Coronary artery (tissue), 2 donors: ENCODE results near the gene SLC41A3.
A peak's percentile ranks its signal among the peaks of the same experiment; 100 is the strongest.

ENCODE experiments used
- DNase-seq: peaks from one replicate; pipeline ENCODE4 v3.0.0-alpha.2; 2017; ENCODE audit warnings: low spot score
- H3K27ac ChIP-seq, 2 donors: fragments of 200-600 bp; sonication (generic); one replicate each; pipeline ENCODE4 v1.5.1; 2016 to 2019
- H3K4me3 ChIP-seq: fragments of 200-600 bp; sonication (generic); 2 replicates; pipeline ENCODE4 v1.5.1; 2016; ENCODE audit warnings: mild to moderate bottlenecking, moderate library complexity
- TF ChIP-seq, protein P1 (sequence below): fragments of 200-600 bp; sonication (generic); IDR thresholded peaks from one replicate; pipeline ENCODE4 v1.5.1; 2019; ENCODE audit warnings: antibody characterized with exemption

Gene SLC41A3

GRCh38 chr3:126109880-126110235 lies 25.9 kb upstream of the SLC41A3 start:
- DNase-seq = peak; percentile 63
- Histone ChIP-seq H3K27ac (no peak overlapping the region), H3K4me3 (no peak overlapping the region)
- TF ChIP-seq, protein P1, sequence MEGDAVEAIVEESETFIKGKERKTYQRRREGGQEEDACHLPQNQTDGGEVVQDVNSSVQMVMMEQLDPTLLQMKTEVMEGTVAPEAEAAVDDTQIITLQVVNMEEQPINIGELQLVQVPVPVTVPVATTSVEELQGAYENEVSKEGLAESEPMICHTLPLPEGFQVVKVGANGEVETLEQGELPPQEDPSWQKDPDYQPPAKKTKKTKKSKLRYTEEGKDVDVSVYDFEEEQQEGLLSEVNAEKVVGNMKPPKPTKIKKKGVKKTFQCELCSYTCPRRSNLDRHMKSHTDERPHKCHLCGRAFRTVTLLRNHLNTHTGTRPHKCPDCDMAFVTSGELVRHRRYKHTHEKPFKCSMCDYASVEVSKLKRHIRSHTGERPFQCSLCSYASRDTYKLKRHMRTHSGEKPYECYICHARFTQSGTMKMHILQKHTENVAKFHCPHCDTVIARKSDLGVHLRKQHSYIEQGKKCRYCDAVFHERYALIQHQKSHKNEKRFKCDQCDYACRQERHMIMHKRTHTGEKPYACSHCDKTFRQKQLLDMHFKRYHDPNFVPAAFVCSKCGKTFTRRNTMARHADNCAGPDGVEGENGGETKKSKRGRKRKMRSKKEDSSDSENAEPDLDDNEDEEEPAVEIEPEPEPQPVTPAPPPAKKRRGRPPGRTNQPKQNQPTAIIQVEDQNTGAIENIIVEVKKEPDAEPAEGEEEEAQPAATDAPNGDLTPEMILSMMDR = no peak

DNA sequence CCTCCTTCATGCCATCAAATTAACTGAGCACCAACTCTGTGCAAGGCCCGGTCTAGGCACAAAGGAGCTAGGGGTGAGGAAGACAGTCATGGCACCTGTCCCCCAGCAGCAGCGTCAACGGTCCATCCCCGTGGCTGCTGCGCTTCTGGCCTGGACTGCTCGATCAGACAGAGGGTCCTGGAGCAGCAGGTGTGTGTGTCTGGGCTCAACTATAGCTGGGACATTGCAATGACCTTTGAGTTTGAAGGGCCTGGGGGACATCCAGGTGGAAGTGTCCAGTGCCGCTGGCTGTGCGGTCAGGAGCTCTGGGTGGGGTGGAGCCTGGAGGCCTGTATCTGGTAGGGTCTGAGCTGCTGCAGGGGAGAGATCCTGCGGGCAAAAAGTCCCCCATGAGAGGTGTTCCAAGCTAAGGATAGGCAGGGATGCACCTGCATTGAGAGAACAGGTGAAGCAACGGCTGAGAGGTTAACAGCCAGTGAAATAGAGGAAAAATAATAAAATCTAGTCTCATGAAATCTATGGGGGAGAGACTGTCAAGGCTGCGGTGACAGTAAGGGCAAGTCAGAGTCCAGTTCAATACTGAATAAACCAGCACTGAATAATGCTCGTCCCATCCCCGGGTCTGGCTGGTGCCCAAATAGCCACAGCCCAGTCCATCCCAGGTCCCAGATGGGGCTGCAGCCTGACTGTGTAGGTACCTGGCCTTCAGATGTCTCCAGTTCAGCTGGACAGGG lies 25.4 kb upstream of the SLC41A3 start:
- Histone ChIP-seq H3K4me3 (no peak overlapping the region), H3K27ac (no peak overlapping the region)
- TF ChIP-seq, protein P1 = no peak
- DNase-seq = peak; percentile 45

DNA sequence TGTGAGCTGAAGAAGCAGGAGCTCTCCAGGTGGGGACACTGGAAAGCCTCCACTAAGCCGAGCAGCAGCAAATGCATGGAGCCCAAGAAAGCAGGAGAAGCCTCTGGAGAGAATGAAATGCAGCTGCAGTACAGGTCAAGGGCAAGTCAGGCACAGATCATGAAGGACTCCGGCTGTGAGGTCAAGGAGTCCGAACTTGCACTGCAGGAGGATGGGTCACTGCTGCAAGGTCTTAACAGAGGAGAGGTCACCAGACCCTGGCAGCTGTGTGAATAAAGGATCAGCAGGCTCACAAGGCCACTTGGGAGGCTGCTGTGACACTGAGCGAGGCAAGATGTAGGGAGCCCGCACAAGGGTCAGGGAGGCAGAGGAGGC lies 24.7 kb upstream of the SLC41A3 start:
- TF ChIP-seq, protein P1 = no peak
- peak; percentile 67 for DNase-seq
- H3K4me3 ChIP-seq = no peak overlapping the region
- no peak overlapping the region for H3K27ac ChIP-seq

GRCh38 chr3:126107957-126108675 lies 24.2 kb upstream of the SLC41A3 start:
- H3K27ac ChIP-seq = no peak overlapping the region
- no peak overlapping the region for H3K4me3 ChIP-seq
- DNase-seq = peak; percentile 54
- TF ChIP-seq, protein P1 = no peak

DNA sequence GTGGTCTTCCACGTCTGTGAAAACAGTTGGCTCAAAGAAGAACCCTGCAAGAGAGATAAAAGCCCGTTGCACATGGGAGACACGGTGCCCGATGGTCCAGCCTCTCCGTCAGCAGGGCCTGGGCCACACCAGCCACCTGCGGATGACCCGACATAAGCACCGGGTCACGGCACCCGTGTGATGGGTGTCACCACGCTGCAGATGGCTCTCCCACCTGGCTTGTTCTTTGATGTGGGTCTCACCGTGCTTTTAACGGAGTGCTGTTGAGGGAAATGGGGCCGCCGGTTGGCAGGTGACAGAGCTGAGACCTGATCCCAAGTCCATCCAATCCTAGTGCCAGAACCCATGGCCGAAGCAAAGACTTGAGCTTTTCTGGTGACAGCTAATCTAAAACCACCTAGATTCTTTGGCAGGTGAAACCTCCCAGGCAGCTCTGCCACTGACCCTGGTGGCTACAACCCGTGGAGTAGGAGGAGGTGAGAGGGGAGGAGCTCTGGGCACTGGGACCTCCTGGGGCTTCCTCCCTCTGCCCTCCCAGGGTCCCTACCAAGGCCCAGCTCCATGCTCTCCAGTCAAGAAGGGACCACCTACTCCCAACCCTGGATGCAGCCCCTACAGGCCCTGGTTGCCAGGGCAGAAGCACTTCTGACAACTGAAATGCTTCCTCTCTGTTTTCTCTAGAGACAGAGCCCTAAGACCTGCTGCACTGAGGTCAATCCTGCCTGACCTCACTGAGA lies 23.4 kb upstream of the SLC41A3 start:
- peak; percentile 55 for DNase-seq
- Histone ChIP-seq H3K27ac (no peak overlapping the region), H3K4me3 (no peak overlapping the region)
- TF ChIP-seq, protein P1 = no peak

DNA sequence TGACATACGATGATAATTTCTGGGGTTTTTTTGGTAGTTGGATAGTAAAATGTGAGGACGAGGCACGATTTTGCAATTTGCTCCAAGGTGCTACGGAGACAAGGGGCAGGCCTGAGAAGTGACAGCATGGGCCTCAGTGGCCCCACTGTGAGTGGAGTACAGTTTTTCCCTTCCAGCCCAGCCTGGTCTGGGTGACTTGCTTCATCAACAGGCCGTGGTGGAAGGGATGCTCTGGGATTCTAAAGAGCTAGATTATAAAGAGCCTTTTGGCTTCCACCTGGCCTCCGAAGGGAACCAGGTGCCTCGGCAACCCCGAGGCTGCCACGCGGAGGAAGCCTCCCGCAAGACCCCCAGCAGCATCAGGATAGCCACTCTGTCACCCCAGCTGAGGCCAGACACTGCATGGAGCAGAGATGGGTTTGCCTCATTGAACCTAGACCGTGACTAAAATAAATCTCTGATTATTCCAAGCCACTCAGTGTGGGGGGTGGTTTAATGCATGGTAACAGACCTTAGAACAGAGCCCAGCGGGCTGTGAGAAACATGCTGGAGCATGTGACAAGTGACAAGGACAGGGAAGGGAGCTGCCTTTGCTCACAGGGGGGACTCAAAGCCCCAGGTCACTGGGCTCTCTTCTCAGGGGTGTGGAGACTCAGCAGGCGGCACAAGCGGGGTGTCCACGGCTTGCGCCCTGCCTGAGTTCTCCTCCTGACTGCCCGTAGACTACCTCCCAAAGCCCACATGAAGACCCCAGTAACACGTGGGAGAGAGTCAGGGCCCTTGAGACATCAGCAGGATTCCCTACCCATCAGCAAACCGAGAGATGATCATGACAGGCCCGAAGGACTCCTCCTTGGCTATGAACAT lies 22.6 kb upstream of the SLC41A3 start:
- H3K27ac ChIP-seq = no peak overlapping the region
- TF ChIP-seq, protein P1 = no peak
- DNase-seq = peak; percentile 69
- no peak overlapping the region for H3K4me3 ChIP-seq
